ENCODE data around the gene MAGEA9B.
"Not testable (repeated sequence)": the region's sequence is repeated elsewhere in the genome, so short reads cannot be mapped to it uniquely, and the experiment has no call there.

Gene MAGEA9B

GRCh38 chrX:149551245-149551938, 35.9 kb downstream of the MAGEA9B start:
- not testable (repeated sequence) for H3K4me3 Mint-ChIP-seq; H3K36me3 Mint-ChIP-seq (ENCODE audit: low read depth); H3K4me1 Mint-ChIP-seq; H3K9me3 Mint-ChIP-seq; H3K27ac Mint-ChIP-seq; H3K27me3 Mint-ChIP-seq (ENCODE audit: low read depth)

- H3K4me1 Mint-ChIP-seq; H3K27me3 Mint-ChIP-seq (ENCODE audit: low read depth); H3K27ac Mint-ChIP-seq; H3K36me3 Mint-ChIP-seq (ENCODE audit: low read depth); H3K9me3 Mint-ChIP-seq; H3K4me3 Mint-ChIP-seq: not testable (repeated sequence)
Measured at GRCh38 chrX:149550454-149550853, 36.8 kb downstream of the MAGEA9B start.

- H3K36me3 Mint-ChIP-seq (ENCODE audit: low read depth); H3K27me3 Mint-ChIP-seq (ENCODE audit: low read depth); H3K4me1 Mint-ChIP-seq; H3K4me3 Mint-ChIP-seq; H3K9me3 Mint-ChIP-seq; H3K27ac Mint-ChIP-seq: not testable (repeated sequence)
Measured at GRCh38 chrX:149549701-149550100, 37.6 kb downstream of the MAGEA9B start, which contains the start of gene HSFX3. TSS of gene HSFX3 (minus strand) at chrX:149549924. CDS start at chrX:149549852, 72 bp downstream.

GRCh38 chrX:149547782-149548181, 39.5 kb downstream of the MAGEA9B start:
- not testable (repeated sequence) for H3K27ac Mint-ChIP-seq; H3K4me3 Mint-ChIP-seq; H3K27me3 Mint-ChIP-seq (ENCODE audit: low read depth); H3K4me1 Mint-ChIP-seq; H3K9me3 Mint-ChIP-seq; H3K36me3 Mint-ChIP-seq (ENCODE audit: low read depth)

GRCh38 chrX:149546962-149547361, 40.3 kb downstream of the MAGEA9B start:
- H3K36me3 Mint-ChIP-seq (ENCODE audit: low read depth); H3K4me3 Mint-ChIP-seq; H3K27ac Mint-ChIP-seq; H3K4me1 Mint-ChIP-seq; H3K9me3 Mint-ChIP-seq; H3K27me3 Mint-ChIP-seq (ENCODE audit: low read depth): not testable (repeated sequence)

GRCh38 chrX:149545545-149546543, 41.4 kb downstream of the MAGEA9B start:
- not testable (repeated sequence) for H3K9me3 Mint-ChIP-seq; H3K4me3 Mint-ChIP-seq; H3K27ac Mint-ChIP-seq; H3K4me1 Mint-ChIP-seq; H3K36me3 Mint-ChIP-seq (ENCODE audit: low read depth); H3K27me3 Mint-ChIP-seq (ENCODE audit: low read depth)
- peak in 1 of 3 experiments; percentile 9 for TF ChIP-seq CTCF (IDR thresholded peaks at IDR 0.05; ENCODE audit: unreplicated experiment in 3 of 3)

- peak overlapping the region; percentile 91 to 94 (median 92) for H3K4me3 Mint-ChIP-seq
- no peaks in the 10 kb centered on the region for H3K36me3 Mint-ChIP-seq (ENCODE audit: low read depth)
- H3K9me3 Mint-ChIP-seq = peaks cover 2% of the 10 kb centered on the region
- no peaks in the 10 kb centered on the region for H3K4me1 Mint-ChIP-seq
- TF ChIP-seq CTCF (IDR thresholded peaks at IDR 0.05; ENCODE audit: unreplicated experiment in 3 of 3) = no peak
- peak overlapping the region; percentile 38 to 99 (median 95) for H3K27ac Mint-ChIP-seq
- H3K27me3 Mint-ChIP-seq (ENCODE audit: low read depth) = no peaks in the 10 kb centered on the region
Measured at GRCh38 chrX:149541521-149542047, 45.7 kb downstream of the MAGEA9B start.

- H3K27me3 Mint-ChIP-seq (ENCODE audit: low read depth) = no peaks in the 10 kb centered on the region
Measured at GRCh38 chrX:149540621-149541520, 46.4 kb downstream of the MAGEA9B start, which contains the start of gene EOLA1. TSS of gene EOLA1 (plus strand) at chrX:149541012. CDS start at chrX:149545631, 4,619 bp downstream.

More at GRCh38 chrX:149540621-149541520, 46.4 kb downstream of the MAGEA9B start, which contains the start of gene EOLA1:
- Mint-ChIP-seq H3K36me3 (ENCODE audit: low read depth) (peaks cover 4% of the 10 kb centered on the region), H3K4me3 (peak within 1 kb of the TSS; percentile 91 to 94 (median 92)), H3K27ac (peak within 1 kb of the TSS; percentile 95 to 99 (median 98)), H3K9me3 (peaks cover 2% of the 10 kb centered on the region), H3K4me1 (no peaks in the 10 kb centered on the region)
- TF ChIP-seq CTCF (IDR thresholded peaks at IDR 0.05; ENCODE audit: unreplicated experiment in 3 of 3) = no peak

Data from nephron (organoid).